NOMO-1 (cell line): Measurements from ENCODE around the gene SLC15A4.
A peak's percentile ranks its signal among the peaks of the same experiment; 100 is the strongest.
"Not testable (repeated sequence)": the region's sequence is repeated elsewhere in the genome, so short reads cannot be mapped to it uniquely, and the experiment has no call there.

Experiments used
- DNase-seq, 2 experiments: peaks; one replicate each; lab custom pipeline; 2025; ENCODE audit not compliant: unreplicated experiment in 2 of 2; lab: John Stamatoyannopoulos, UW

Gene SLC15A4

DNA sequence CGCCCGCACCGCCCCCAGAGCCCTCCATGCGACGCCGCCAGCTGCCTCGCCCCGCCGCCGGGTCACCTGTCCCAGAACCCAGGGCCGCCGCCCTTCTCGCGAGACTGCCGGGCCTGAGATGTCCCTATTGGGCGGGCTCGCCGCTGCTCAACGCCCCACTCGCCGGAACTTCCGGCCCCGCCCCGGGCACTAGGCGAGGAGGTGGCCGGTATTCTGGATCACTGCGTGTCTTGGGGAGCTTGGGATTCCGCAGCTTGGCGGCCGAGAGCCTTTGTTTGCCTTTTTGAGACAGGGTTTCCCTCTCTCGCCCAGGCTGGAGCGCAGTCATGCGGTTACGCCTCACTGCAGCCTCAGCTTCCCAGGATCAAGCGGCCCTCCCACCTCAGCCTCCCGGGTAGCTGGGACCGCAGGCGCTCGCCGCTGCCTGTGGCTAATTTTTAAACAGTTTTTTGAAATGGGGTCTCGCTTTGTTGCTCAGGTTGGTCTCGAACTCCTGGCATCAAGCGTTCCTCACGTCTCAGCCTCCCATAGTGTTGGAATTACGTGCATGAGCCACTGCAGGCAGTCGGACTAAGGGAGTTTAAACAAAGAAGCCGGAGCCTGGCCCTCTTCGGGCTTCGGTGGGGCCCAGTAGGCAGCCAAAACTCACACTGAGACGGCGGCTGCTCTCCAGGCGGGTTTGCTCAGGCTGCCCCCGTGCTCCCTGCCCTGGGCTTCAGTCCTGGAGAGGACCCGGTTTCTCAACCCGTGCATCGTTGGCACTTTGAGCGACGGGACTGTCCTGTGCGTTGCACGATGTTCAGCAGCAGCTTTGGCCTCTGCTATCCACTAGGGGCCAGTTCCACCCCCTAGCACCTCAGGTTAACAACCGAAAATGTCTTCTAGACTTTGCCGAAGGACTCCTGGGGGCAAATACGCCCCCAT is at the start of gene SLC15A4:
SLC15A4 (minus strand) TSS at position 43 of the 924 bp plus-strand sequence; CDS start at position 28, 15 bp downstream.
- peak; percentile 93 to 96 for DNase-seq

DNA sequence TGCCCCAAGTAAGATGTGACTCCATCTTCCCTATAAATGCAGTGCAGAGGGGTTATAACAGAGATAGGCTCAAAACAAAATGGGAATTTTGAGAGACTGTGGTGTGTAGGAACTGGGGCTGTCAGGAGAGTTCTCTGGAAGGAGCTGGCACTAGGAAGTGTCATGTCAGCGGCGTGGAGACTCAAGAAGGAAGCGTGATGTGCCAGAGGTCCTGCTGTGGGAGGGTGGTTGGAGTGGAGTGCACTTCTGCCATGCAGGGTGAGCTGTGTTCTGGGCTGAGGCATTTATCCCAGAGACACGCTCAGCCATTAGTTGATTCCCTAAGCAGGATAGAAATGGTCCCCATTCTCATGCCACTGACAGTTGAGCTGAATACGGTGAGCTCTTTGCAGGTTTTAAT is 48.5 kb upstream of the SLC15A4 start:
- no peak for DNase-seq

DNA sequence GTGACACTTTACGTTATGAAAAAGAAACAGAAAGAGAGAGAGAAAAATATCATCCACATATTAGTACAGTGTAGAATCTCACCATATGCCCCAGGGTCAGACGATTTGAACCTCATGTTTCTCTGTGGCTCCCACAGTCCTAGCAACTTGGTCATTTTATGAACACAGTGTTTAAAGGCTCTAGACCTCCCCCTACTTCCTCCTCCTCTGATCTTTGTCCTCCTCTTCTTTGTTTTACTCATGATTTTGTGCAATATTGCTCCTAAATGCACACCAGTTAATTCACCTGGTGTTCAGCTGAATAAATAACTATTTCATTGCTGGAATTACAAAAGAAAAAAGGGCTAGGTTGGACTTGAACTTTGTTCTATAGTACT is 47.7 kb upstream of the SLC15A4 start:
- peak in 1 of 2 experiments; percentile 6 for DNase-seq

DNA sequence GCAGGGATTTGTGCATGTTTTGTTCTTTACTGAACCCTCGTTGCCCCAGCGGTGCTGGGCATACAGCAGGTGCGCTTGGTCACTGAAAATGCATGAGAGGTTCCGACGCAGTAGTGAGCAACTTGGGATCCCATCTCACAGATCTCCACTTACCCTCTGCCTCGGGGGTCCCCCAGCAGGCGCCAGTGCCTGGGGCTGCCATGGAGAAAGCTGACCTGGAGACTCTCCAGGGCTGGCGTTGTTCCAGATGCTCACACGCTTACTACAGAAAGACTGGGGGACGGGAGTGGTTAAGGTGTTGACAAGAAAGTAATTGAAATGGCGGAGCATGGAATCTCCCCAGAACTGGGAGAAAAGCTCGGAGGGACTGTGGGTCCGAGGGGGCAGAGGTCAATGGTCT is 43.7 kb upstream of the SLC15A4 start:
- DNase-seq: no peak

DNA sequence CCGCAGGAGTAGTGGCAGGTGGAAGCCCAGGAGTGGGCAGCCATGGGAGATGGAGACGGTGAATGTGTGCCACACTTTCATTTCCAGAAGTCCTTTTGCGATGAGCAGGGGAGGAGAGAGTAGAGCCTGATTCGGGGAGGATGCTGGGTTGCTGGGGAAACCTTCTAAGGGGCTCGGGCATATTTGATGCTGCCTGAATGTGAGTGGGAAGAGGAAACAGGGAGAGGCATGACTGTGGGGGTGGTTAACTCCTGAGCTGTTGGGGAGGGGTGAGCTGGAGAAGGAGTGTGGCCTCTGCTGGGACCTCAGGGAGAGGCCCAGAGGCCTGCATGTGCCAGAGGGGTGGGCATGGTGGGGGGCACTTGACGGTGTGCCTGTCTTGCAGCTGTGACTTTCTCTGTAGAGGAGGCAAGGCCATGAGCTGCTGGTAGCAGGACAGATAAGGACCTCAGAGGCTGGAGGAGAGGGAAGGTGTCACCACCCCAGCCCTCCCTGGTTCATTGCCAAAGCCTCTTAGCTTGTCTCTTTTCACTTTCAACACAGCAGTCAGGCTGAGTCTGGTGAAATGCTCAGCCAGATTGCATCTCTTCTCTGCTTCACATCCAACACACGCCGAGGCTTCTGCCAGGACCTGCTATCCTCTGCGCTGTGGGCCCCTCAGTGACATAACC is 40.9 kb upstream of the SLC15A4 start:
- DNase-seq: no peak

DNA sequence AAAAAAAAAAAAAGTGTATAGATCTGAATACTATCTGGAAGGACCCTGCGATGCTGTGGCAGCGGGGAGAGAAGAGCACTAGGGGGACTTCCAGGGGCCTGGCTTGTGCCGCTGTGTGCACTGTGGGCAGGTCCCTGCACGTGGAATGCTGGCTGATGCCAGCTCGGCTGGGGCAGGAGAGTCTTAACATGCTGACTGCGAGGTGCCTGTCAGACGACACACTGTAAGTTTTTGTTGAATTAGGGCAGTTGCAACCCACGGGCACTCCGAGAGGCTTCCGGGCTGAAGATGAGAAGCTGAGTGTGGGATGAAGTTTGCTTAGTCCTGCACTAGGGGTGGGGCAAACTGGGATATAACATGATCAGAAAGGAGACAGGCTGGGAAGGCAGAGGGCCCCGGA is 40.2 kb upstream of the SLC15A4 start:
- no peak for DNase-seq

DNA sequence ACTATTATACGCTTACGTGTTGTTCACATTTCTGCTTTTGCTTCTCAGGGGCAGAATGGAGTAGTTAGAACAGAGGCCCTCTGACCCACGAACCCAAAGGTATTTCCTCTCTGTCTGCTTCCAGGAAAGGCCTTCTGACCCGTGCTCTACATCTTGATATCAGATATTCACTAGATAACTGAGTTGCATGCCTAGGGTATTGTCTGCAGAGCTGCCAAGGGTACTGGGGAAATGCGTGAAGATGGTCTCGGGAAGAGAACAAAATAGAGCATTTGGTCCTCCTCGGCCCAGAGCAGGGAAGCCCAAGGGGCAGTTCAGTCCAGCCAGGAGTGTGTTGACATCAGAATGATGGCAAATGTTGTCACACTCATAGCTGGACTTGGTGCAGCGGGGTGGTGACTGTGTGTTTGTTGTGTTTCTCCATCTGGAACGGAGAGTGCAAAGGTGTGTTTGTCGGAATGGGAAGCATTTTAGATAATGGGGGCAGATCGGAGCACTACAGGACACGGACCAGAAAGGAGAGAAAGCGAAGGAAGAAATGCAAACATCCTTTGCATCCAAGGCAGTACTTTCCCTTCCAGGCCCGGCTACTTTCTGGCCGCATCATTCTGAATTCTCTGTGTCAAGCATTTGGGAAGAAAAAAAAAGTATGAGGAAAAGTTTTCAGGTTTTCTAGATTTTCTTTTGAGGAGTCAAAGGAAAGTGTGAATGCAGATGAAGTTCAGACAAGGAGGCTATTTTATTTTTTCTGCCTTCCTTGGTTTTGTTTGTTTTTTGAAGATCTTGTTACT is 37.7 kb upstream of the SLC15A4 start:
- no peak for DNase-seq

DNA sequence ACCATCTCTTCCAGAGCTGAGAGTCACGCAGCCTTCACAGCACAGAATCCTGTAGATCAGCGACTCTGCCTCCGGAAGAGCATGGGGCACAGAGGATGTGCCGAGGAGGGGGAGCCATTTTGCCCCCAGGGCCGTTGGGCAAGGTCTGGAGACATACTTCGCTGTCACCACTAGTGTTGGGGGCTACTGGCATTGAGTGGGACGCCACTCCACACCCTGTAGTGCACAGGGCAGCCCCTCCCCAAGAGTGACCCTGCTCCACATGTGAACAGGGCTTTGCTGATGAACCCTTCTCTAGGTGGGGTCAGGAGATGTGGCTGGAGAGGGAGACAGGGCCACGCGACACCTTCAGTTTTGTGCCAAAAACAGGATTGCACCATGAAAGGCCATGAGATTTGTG is 35.6 kb upstream of the SLC15A4 start:
- DNase-seq: no peak

DNA sequence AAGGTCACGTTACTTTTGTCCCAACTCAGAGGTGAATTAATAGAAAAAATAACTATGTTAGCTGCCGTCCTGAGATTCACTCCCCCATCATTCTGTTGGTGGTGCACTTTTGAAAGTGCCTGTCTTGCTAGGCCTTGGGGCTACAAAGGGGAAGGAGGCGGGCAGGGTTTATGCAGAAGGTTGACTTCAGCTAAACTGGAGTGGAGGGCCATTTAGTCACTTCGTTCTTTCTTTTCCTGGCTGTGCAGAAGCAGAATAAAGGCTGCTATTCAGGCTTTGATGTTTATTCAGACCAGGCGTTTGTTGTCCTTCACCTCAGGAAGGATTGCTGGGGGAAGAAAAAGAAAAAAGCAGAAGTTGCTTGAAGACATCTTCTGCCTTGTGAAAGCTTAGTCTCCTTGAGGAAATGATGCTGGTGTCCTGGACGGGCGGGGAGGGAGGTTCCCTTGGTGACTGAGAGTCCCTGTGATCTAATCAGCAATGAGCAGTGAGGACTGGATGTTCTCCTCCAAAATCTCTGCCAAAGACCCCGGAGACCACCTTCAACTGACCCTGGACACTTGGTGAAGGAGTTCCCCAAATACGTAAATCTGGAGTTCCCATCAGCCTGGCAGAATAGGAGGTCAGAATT is 33.5 kb upstream of the SLC15A4 start:
- peak; percentile 67 to 87 for DNase-seq

DNA sequence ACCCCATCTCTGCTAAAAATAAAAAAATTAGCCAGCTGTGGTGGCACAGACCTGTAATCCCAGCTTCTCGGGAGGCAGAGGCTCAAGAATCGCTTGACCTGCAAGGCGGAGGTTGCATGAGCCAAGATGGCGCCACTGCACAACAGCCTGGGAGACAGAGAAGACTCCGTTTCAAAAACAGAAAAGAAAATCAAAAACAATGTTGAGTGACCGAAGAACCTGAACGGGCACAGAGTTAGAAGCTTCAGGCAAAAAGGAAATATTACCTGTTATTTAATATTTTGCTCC is 33.0 kb upstream of the SLC15A4 start:
- no peak for DNase-seq

DNA sequence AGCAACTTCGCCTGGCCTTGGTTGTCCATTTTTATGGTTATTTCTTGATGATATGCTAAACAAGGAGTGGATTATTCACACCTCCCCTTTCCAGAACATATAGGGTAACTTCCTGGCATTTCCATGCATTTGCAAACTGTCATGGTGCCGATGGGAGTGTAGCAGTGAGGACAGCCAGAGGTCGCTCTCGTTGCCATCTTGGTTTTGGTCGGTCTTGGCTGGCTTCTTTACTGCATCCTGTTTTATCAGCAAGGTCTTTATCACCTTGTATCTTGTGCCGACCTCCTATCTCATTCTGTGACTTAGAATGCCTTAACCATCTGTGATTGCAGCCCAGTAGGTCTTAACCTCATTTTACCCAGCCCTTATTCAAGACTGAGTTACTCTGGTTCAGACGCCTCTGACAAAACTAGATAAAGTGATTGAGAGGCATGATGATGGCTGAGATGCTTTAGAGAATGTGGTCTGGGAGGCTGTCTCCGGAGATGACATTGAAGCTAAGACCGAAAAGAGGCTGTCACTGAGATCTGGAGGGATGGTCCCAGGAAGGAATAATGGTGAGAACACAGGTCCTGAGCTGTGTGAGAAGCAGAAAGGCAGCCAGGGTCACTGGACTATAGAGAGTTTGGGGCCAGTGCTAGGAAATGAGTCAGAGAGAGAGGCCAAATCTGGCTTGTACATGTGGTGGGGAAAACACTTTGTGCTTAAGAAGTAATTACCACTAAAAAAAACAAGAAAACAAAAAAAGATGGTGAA is 32.5 kb upstream of the SLC15A4 start:
- DNase-seq: no peak

DNA sequence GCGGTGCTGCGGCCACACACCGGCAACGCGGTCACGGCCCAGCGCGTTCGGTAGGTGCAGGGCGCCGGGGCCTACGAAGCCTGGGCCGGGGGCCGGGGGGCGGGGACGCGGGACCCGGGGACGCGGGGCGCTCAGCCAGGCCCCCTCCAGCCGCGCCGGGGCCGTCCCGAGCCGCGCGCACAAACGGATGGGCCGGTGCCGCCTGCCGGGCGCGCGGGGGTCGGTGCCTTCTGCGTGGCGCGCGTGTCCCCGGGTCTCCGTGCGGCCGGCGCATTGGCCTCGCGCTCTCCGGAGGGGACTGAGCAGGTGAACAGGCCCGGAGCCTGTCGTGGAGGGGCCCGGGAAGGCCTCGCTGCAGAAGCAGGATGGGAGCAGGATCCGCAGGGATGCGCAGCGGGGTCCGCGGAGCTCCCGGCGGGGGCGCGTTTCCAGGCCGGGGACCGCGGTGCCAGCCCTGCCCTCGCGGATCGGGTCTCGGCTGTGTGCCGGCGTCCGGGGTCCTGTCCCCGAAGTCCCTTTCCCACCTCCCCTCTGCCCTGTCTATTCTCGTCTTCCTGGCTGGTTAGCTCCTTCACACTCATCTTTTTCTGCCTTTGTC is 29.9 kb upstream of the SLC15A4 start:
- peak in 1 of 2 experiments; percentile 13 for DNase-seq

DNA sequence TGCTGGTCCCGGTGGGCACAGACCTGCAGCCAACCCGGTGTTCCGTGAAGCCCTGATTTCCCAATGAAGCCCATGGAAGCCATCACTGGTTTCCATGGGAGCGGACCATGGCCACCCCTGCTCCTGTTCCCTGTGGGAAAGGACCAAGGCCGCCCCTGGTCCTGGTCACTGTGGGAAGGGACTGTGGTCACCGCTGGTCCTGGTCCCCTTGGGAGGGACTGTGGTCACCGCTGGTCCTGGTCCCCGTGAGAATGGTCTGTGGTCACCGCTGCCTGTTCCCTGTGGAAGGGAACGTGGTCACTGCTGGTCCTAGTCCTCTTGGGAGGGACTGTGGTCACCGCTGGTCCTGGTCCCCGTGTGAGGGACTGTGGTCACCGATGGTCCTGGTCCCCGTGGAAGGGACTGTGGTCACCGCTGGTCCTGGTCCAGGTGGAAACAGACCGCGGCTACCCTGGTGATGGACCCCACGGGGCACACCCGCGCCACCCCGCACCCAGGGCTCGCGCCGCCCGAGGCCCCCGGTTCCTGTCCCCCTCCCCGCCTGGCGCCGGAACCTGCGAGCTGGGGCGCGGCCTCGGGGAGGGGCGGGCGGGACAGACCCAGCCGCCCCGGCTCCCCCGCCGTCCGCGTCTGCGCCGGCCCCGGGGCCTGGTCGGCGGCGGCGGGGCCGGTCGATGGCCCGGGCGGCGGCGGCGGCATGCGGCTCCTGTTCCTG is 29.3 kb upstream of the SLC15A4 start, which contains the start of gene GLT1D1:
GLT1D1 (plus strand) TSS at position 594 of the 715 bp plus-strand sequence; CDS start at position 698, 104 bp downstream.
- no peak for DNase-seq

DNA sequence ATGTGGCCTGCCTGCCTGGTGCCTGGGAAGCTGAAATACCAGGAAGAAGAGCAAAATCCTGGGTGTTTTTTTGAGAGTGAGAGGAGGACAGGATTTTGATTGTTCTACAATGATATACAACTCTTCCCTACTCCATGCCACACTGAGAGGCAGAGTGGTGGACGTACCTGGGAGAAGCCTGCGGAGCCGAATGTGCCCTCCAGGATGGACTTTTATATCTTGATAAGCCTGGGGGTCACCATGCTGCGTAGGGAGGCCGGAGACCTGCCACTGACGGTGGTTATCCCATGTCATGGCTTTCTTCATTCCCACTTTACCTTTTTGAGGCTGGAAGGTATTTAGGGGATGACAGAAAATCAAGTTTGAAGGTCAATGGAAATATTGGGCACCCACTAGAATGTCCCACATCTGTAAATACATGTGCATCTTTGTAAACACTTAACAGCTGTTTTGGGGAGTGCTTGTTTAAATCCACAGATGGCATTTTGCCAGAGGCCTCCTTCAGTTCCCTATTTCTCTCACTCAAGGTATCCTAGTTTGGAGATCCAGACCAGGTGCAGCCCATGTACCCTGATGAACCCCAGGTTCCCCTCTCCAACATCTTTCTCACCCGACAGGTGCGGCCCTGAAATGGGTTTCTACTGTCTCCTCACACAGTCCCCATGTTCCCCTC is 28.4 kb upstream of the SLC15A4 start:
- no peak for DNase-seq

DNA sequence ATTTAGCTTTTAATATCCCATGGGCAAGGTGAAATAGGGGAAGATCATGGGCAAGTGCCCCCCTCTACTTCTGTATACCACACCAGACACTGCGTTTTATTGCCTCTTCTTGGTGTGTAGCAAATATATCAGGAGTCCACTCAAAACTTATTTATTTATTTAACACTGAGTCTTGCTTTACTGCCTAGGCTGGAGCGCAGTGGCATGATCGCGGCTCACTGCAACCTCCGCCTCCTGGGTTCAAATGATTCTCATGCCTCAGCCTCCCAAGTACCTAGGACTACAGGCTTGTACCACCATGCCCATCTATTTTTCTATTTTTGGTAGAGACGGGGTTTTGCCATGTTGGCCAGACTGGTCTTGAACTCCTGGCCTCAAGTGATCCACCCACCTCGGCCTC is 27.7 kb upstream of the SLC15A4 start:
- not testable (repeated sequence) for DNase-seq

DNA sequence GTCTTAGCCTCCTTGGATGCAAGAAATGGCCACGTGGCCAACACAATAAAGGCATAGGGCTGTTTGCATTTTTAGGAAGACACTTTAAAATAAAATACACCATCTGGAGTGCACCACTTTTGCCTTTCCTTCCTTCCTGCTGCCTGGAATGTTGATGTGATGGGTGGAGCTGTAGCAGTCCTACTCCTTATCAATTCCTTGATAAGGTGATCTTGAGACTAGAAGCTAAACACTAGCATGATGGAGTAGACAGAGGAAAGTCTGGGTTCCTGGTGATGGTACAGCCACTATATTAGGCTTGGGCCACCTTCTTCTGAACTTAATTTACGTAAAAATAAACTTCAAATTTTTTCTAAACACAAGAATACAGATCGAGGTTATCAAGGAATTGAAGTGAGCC is 26.6 kb upstream of the SLC15A4 start:
- no peak for DNase-seq

DNA sequence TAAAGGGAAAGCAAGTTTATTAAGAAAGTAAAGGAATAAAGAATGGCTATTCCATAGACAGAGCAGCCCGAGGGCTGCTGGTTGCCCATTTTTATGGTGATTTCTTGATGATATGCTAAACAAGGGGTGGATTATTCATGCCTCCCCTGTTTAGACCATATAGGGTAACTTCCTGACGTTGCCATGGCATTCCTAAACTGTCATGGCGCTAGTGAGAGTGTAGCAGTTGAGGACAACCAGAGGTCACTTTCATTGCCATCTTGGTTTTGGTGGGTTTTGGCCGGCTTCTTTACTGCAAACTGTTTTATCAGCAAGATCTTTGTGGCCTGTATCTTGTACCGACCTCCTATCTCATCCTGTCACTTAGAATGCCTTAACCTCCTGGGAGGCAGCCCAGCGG is 26.0 kb upstream of the SLC15A4 start:
- not testable (repeated sequence) for DNase-seq

DNA sequence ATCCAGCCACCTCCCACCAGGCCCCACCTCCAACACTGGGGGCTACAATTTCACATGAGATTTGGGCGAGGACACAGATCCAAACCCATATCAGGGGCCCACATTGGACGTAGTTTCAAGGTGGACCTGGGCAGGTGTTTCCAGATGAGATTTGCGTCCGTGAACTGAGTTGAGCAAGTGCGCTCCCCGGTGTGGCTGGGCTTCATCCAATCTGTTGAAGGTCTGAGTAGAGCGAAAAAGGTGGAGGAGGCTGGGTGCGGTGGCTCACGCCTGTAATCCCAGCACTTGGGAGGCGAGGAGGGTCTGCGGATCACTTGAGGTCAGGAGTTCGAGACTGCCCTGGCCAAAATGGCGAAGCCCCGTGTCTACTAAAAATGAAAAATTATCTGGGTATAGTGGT is 24.6 kb upstream of the SLC15A4 start:
- DNase-seq: no peak

DNA sequence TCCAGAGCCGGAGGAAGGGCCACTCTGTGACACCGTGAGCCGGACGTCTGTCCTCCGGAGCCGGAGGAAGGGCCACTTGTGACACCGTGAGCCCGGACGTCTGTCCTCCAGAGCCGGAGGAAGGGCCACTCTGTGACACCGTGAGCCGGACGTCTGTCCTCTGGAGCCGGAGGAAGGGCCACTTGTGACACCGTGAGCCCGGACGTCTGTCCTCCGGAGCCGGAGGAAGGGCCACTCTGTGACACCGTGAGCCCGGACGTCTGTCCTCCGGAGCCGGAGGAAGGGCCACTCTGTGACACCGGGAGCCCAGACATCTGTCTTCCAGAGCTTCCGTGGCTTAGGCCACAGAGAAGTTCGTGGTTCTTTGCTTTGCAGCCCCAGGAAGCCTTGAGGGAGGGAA is 22.9 kb upstream of the SLC15A4 start:
- not testable (repeated sequence) for DNase-seq
